ENCODE results near the gene FARP1. TPM values are rescaled to one million over a fixed set of nuclear protein-coding genes. Genes with fewer than 3 reads are reported as not detected.
A peak's percentile ranks its signal among the peaks of the same experiment; 100 is the strongest.

Gene FARP1
- total and polyA plus RNA-seq, 2 of the 13 experiments (the other 11 are each of a cell fraction or from before 2014, with no cell fraction given): 70.6 to 126 TPM

DNA sequence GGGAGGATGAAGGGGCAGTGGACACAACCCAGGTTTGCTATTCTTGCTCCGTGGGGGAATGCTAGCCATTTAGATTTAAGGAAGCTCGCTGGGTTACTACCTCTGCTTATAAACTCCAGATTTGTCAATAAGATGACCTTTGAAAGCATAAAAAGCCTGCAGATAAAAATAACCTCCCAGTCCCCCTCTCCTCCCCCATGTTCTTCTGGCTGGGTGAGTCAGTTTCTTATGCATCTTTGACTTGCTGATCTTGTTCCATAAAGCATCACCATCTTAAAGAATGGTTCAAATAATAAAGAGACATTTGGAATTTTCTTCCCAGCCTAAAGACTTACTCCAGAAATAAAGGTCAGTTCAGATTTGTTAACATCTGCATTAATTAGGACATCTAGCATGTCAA is 152.5 kb downstream of the FARP1 start (continued):
- TF ChIP-seq, protein P1, sequence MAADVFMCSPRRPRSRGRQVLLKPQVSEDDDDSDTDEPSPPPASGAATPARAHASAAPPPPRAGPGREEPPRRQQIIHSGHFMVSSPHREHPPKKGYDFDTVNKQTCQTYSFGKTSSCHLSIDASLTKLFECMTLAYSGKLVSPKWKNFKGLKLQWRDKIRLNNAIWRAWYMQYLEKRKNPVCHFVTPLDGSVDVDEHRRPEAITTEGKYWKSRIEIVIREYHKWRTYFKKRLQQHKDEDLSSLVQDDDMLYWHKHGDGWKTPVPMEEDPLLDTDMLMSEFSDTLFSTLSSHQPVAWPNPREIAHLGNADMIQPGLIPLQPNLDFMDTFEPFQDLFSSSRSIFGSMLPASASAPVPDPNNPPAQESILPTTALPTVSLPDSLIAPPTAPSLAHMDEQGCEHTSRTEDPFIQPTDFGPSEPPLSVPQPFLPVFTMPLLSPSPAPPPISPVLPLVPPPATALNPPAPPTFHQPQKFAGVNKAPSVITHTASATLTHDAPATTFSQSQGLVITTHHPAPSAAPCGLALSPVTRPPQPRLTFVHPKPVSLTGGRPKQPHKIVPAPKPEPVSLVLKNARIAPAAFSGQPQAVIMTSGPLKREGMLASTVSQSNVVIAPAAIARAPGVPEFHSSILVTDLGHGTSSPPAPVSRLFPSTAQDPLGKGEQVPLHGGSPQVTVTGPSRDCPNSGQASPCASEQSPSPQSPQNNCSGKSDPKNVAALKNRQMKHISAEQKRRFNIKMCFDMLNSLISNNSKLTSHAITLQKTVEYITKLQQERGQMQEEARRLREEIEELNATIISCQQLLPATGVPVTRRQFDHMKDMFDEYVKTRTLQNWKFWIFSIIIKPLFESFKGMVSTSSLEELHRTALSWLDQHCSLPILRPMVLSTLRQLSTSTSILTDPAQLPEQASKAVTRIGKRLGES (CRISPR knock-in tag; IDR thresholded peaks at IDR 0.05; ENCODE audit: borderline replicate concordance): no peak
- TF ChIP-seq FOXC1 (CRISPR knock-in tag; IDR thresholded peaks at IDR 0.05; ENCODE audit: borderline replicate concordance): no peak
- TF ChIP-seq ZNF234 (CRISPR knock-in tag; conservative IDR thresholded peaks at IDR 0.05): no peak

DNA sequence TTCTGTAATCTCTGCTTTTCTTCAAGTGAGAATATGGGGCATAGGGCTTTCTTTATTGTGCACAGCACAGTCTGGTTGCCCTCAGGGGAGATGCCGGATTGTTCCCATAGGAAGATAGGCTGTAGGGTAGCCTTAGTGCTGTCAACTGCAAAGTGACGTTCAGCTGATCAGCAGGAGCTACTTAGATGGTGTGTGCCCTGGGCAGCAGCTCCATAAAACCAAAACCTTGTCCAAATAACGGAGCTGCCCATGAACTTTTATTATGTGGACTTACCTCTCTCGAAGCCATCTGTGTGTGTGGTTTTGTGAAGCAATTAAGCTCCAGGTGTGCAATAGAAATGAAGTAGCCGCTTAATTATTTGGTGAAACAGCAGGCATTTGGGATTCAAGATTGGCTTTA is 154.2 kb downstream of the FARP1 start:
- Histone ChIP-seq H4K20me1 (ENCODE audit: insufficient read depth, low read length) (peaks cover 42% of the 10 kb centered on the region), H3K79me2 (ENCODE audit: insufficient read depth, low read length) (peaks cover 96% of the 10 kb centered on the region), H3K27ac (ENCODE audit: extremely low read length, insufficient read depth, low read length) (no peak overlapping the region), H3K4me3 (replicated peaks in 1 of 3; ENCODE audit: insufficient read depth in 1 of 3, low read depth in 2 of 3, low read length in 3 of 3) (no peak overlapping the region), H2AFZ (ENCODE audit: low read length) (no peak overlapping the region), H3K9me3 (ENCODE audit: low read length) (no peaks in the 10 kb centered on the region), H3K27me3 (ENCODE audit: control insufficient read depth in 1 of 2, insufficient read depth in 2 of 2, low read length in 2 of 2) (no peaks in the 10 kb centered on the region), H3K9ac (ENCODE audit: insufficient read depth, low read depth, low read length) (no peak overlapping the region), H3K4me1 (ENCODE audit: insufficient read depth, low read length) (peaks cover 92% of the 10 kb centered on the region), H3K36me3 (replicated peaks in 1 of 2; ENCODE audit: control insufficient read depth in 1 of 2, insufficient read depth in 2 of 2, low read length in 2 of 2) (peaks cover 4 to 7% of the 10 kb centered on the region in 2 experiments; a peak in 3 of 5 replicates), H3K4me2 (ENCODE audit: low read depth, low read length) (no peak overlapping the region)
- POLR2A ChIA-PET: interaction anchor here (1.1 kb wide), 1 partner anchor 27 kb away, joined by 3 read pairs; no protein-coding TSS in a partner anchor
- FAIRE-seq (no peak), ATAC-seq (no peak), DNase-seq (ENCODE audit: low spot score) (no peak)
- CTCF ChIA-PET (ENCODE audit: low intra/inter-chr PET ratio, low total read pairs): no interaction called here
- in situ Hi-C loops (cut with HindIII; ENCODE audit: extremely low pct_ligation_motif_present, low pct_unique_long_range_greater_than_20kb) (no loop called here), intact Hi-C loops (cut with micrococcal nuclease; ENCODE audit: unreplicated experiment) (no loop called here)
- no TSS peak for BruUV-seq (replicated peaks)
- 91% methylated on average over 5 of the region's 5 CpGs for WGBS (ENCODE audit: low lambda C conversion rate)
- TF ChIP-seq RBM22 (optimal IDR thresholded peaks at IDR 0.05; ENCODE audit: low read length) (peak; percentile 12), POLR2AphosphoS5 (IDR thresholded peaks at IDR 0.05; ENCODE audit: low read depth, low read length) (0 out of 2 replicates have a peak, but pooled peaks have one; percentile 12)
- TF ChIP-seq, protein P1 (CRISPR knock-in tag; IDR thresholded peaks at IDR 0.05; ENCODE audit: borderline replicate concordance): no peak

All from HepG2 (cell line).